Epithelial cell of esophagus (primary cell): Measurements from ENCODE around the gene IFNL2.

Experiments used
- DNase-seq: peaks from one replicate; pipeline ENCODE4 v3.0.0; 2010; ENCODE audit warnings: low read depth
- H3K4me3 ChIP-seq: 2 replicates; pipeline ENCODE4 v1.5.1; 2011; ENCODE audit warnings: mild to moderate bottlenecking, low read length, control low read depth
- CTCF ChIP-seq: IDR thresholded peaks from 2 replicates; pipeline ENCODE4 v1.5.1; 2011; ENCODE audit warnings: low read depth, mild to moderate bottlenecking, low read length, control low read depth, inconsistent platforms; ENCODE audit not compliant: insufficient read depth; ENCODE audit errors: missing control alignments

IFNL2 gene

GRCh38 chr19:39247701-39248664 lies 20.2 kb upstream of the IFNL2 start:
- peak; percentile 13 for DNase-seq
- no peak for TF ChIP-seq CTCF
- no peak overlapping the region for H3K4me3 ChIP-seq

GRCh38 chr19:39248806-39249205 lies 19.4 kb upstream of the IFNL2 start, which contains the start of gene IFNL4:
Gene IFNL4 (minus strand): TSS chr19:39248856.
- no peak for TF ChIP-seq CTCF
- no peak for DNase-seq
- no peak within 1 kb of the TSS for H3K4me3 ChIP-seq

GRCh38 chr19:39251081-39251480 lies 17.1 kb upstream of the IFNL2 start:
- DNase-seq = no peak
- H3K4me3 ChIP-seq = no peak overlapping the region
- no peak for TF ChIP-seq CTCF

- no peak for TF ChIP-seq CTCF
- no peak overlapping the region for H3K4me3 ChIP-seq
- no peak for DNase-seq
These were observed 16.4 kb upstream of the IFNL2 start for GRCh38 chr19:39251846-39252245.

- TF ChIP-seq CTCF = no peak
- no peak overlapping the region for H3K4me3 ChIP-seq
- DNase-seq = no peak
These were observed 15.7 kb upstream of the IFNL2 start for GRCh38 chr19:39252458-39252857.

GRCh38 chr19:39253374-39254149 lies 14.6 kb upstream of the IFNL2 start:
- H3K4me3 ChIP-seq = no peak overlapping the region
- TF ChIP-seq CTCF = no peak
- no peak for DNase-seq
